Raji (cell line): ENCODE results near the gene WBP11.

Experiments
- POLR2A ChIP-seq: IDR thresholded peaks from 2 replicates; pipeline ENCODE4 v1.6.1; 2011; ENCODE audit warnings: low read depth, low read length, control low read depth; ENCODE audit not compliant: insufficient read depth

The WBP11 gene

GRCh38 chr12:14834509-14834908, 31.2 kb upstream of the WBP11 start:
- TF ChIP-seq POLR2A, result no peak

GRCh38 chr12:14833952-14834351, 30.7 kb upstream of the WBP11 start:
- no peak for TF ChIP-seq POLR2A

DNA sequence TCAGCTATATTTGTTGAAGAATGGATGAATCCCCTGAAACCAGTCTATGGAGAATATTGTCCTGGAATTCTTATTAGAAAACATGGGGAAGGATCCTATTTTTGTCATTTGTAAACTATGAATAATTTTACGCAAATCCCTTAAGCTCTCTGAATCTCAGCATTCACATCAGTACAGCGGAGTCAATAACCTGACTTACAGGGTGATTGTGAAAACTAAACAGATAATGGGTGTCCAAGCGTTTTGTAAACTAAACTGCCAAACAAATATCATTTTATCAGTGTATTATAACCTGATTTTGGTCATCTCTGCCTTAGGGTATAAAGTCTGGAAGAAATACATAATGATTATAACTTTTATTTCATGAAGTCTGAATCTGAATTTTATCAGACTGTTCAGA, 30.1 kb upstream of the WBP11 start:
- no peak for TF ChIP-seq POLR2A

GRCh38 chr12:14828892-14829291, 25.6 kb upstream of the WBP11 start:
- TF ChIP-seq POLR2A, result no peak

DNA sequence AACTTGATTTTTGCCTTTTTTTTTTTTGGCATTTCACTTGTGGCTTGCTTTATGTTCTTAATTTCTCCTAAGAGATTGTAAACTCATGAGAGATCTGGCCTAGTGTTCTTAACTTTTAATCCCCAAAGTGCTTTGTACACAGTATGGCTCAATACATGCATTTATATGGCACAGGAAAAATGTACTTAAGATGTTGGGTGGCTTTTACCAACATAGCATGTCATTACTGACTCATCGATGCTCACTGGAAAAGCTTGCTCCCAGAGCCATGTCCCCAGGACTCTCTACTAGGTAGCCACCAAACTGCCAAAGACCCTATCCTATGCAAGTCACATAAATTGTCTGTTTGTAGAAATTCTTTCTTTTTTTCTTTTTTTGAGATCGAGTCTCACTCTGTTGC, 23.8 kb upstream of the WBP11 start:
- no peak for TF ChIP-seq POLR2A

- no peak for TF ChIP-seq POLR2A
Observed at GRCh38 chr12:14826491-14826890, 23.2 kb upstream of the WBP11 start.

DNA sequence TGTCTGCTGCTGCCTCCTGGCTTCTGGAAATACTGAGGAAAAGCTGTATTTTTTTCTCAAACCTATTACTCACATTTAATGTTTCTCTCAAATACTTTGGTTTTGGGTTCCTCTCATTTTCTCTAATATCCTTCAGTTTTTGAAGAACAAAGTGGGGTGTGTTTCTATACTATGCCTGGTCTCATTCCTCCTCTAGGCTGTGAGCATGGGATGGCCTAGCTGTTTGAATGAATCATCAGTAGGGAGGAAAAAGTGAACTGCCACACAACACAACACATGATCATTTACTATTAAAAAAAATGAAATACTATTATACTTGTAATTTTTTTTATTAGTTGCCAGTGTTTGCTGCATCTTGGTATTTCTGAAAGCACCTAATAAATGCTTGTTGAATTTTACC, 22.0 kb upstream of the WBP11 start:
- TF ChIP-seq POLR2A, result no peak

DNA sequence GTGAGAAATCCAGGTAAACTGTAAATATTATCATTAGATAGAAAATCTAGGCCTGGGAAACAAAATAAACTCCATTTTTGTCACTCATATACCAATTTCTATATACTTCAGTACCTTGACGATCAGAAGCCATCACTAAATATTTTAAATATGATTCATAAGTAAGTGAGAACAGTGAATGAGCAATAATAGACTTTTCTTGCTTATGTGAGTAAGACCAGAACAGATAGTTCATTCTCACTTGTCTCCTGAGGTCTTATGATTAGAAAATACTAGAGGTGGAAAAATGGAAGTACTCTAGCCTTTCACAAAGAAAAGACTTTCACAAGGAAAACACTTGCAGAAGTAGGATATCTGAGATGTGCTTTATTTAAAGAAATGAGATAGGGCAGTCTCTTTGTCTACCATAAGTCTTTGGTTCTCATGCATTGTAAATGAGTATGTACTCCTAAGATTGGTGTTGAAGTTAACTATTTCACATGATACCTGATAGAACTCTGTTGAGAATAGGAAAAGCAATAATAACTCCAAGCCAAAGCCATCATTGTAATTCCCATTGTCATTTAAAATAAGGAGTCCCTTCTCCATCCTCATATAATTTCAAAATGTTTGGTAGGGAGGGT, 20.8 kb upstream of the WBP11 start:
- TF ChIP-seq POLR2A, result no peak

GRCh38 chr12:14814014-14814413, 10.7 kb upstream of the WBP11 start, which contains the start of gene SMCO3:
SMCO3 (minus strand) TSS chr12:14814182; CDS start chr12:14806680, 7,502 bp downstream.
- no peak for TF ChIP-seq POLR2A

- TF ChIP-seq POLR2A, result no peak
Observed at GRCh38 chr12:14811486-14811885, 8.2 kb upstream of the WBP11 start.

DNA sequence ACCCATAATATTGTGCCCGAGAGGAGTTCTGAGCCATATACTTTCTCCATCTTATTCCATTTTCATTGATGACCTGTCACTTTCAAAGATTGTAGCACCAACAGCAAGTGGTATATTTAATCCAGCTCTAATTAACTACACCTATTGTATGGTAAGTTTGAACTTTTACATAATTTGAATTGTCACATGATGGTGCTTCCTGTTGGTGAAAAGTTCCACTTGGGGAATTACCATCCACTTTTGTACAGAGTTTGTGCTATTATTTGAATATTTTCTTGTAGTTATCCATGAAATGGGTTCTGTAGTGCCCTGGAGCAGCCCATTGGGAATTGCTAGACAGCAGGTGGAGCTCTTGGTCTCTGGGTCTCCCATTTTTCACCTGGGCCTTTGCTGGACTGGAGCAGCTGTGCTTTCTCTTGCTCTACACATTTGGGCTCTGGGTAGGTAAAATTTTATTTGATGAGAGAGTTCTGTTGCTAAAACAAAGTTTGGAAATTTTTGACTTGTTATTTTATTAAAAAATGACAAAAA, 7.7 kb upstream of the WBP11 start:
- TF ChIP-seq POLR2A, result no peak

GRCh38 chr12:14810167-14810952, 7.1 kb upstream of the WBP11 start:
- no peak for TF ChIP-seq POLR2A

GRCh38 chr12:14803830-14804160, 517 bp upstream of the WBP11 start:
- TF ChIP-seq POLR2A, result no peak

GRCh38 chr12:14802721-14803010, 612 bp downstream of the WBP11 start:
- no peak for TF ChIP-seq POLR2A

DNA sequence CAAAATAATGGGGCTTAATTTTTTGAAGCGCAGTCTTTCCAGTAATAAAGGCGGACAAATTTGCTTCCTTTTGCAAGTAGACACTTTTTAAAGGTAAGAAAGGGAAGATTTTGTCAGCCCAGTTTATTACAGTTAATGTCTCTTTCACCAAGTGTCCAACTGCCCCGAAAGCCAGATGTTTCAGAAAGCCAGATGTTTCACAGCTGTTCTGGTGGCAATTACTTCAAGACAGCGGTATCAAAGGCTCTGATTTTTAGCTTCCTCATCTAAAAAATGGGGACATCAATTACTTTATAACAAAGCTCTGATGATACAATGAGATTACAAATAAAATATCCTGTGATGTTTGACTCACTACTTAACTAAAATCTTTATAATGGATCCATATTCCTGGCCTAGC, 1.0 kb downstream of the WBP11 start:
- TF ChIP-seq POLR2A, result no peak

DNA sequence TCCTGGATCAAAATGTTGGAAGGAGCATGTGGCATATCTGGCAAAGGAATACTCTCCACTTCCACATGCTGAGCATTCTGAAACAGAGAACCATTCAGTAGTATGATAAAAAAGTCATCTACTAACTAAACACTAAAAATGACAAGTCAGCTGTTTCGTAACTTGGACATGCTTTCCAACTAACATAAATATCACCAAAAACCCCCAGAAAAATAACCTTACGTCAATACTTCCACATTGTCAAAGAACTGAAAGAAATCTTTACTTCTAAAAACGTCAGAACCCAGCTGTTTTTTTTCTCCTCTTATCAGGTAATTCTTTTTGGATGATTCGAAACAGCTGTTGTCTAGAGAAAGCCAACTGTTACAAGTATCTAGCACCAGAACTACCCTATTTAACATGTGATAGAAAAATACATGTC, 8.2 kb downstream of the WBP11 start:
- no peak for TF ChIP-seq POLR2A

DNA sequence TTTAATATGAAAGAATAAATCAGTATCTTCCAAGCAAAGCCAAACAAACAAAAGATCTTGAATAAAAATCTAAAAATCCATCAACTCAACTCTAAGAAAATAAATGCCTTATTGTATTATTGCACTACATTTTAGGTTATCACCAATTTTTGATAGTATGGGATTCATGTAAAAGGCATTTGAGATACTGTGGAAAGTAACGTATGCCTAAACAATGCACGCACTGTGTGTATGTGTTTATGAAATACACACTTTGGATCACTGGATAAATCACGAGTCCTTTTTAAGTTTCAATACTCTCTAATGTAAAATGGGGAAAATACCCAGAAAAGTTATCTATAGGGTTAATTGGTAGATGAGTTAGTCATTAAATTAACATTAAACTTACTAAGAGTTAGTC, 17.7 kb downstream of the WBP11 start:
- TF ChIP-seq POLR2A, result no peak
